Adrenal gland (tissue), 12 donors: Measurements from ENCODE around the gene LPIN2. TPM values are rescaled to one million over a fixed set of nuclear protein-coding genes. Genes with fewer than 3 reads are reported as not detected.
"Not testable (repeated sequence)": the region's sequence is repeated elsewhere in the genome, so short reads cannot be mapped to it uniquely, and the experiment has no call there.

Source experiments
- DNase-seq, 7 donors: peaks; one replicate each; pipeline ENCODE4 v3.0.0-alpha.2; 2019 to 2020
- H3K27ac ChIP-seq, 5 donors: fragments of 200-600 bp; sonication (generic) in 4 of 5; 1 replicate in 3 of 5; 2 replicates in 2 of 5; pipeline versions ENCODE4 v1.5.1 to v1.8.0; 2016 to 2020; ENCODE audit warnings: mild to moderate bottlenecking in 1 of 5
- H3K27me3 ChIP-seq: fragments of 200-600 bp; 2 replicates; pipeline ENCODE4 v1.8.0; 2021
- H3K36me3 ChIP-seq, 2 donors: fragments of 200-600 bp; replicated peaks in 1 of 2; 1 replicate in 1 of 2; 2 replicates in 1 of 2; pipeline versions ENCODE4 v1.5.1 to v1.8.0; 2018 to 2022
- H3K4me1 ChIP-seq, 2 donors: fragments of 200-600 bp; replicated peaks in 1 of 2; 1 replicate in 1 of 2; 2 replicates in 1 of 2; pipeline versions ENCODE4 v1.5.1 to v1.8.0; 2018 to 2021
- H3K4me3 ChIP-seq, 4 donors: fragments of 200-600 bp; sonication (generic) in 3 of 4; one replicate each; pipeline ENCODE4 v1.5.1; 2016 to 2018
- H3K9me3 ChIP-seq, 3 donors: fragments of 200-600 bp; sonication (generic) in 1 of 3; replicated peaks in 1 of 3; 1 replicate in 2 of 3; 2 replicates in 1 of 3; pipeline versions ENCODE4 v1.5.1 to v1.8.0; 2016 to 2021
- CTCF ChIP-seq, 6 experiments: fragments of 450-650 bp in 4 of 6; fragments of 200-600 bp in 2 of 6; sonication (generic) in 1 of 6; IDR thresholded peaks; 1 replicate in 5 of 6; 2 replicates in 1 of 6; pipeline versions ENCODE4 v1.5.1 to v1.8.0; 2016 to 2021; ENCODE audit warnings: antibody characterized with exemption in 6 of 6, mild to moderate bottlenecking in 2 of 6, moderate library complexity in 1 of 6
- POLR2A ChIP-seq, 2 donors: fragments of 450-650 bp; IDR thresholded peaks; one replicate each; pipeline ENCODE4 v1.6.1; 2017; ENCODE audit warnings: antibody characterized with exemption in 2 of 2, mild to moderate bottlenecking in 2 of 2, moderate library complexity in 1 of 2
- WGBS, 4 donors: extraction: QIAGEN DNeasy Blood & Tissue Kit in 2 of 4; methylation state at CpG; one replicate each; pipeline versions ENCODE4 v1.1.5 to v1.1.7; 2013 to 2017; 5-methylcytosine and 5-hydroxymethylcytosine counted together
- intact Hi-C, 2 donors: fragments of 100-400 bp; cut with DNase I; formaldehyde crosslinking; loops; one replicate each; pipeline versions ENCODE4 v1.14.1 to v1.15.0; 2022 to 2023
- polyA plus RNA-seq, 3 donors: library from polyadenylated mRNA; stranded (reverse); fragments of 200-250 nt in 2 of 3; fragments of 350-450 nt in 1 of 3; fragmentation: Illumina TruSeq in 1 of 3; extraction: RNeasy Lipid Tissue Mini Kit (QIAGEN cat#74804) in 1 of 3; gene quantifications; one replicate each; pipeline ENCODE4 v1.2.3, GENCODE V29; 2013 to 2014
- total RNA-seq, 9 donors: library from RNA; depleted of rRNA in 4 of 9; stranded (reverse); fragments of >200 nt in 4 of 9; fragments of 120-200 nt in 1 of 9; fragmentation: NEBNext Ultra II Directional in 1 of 9; extraction: Animal tissue kit (Norgen Biotek cat#: 25700) in 1 of 9; gene quantifications; one replicate each; pipeline versions ENCODE4 v1.1.0 to v1.2.4, GENCODE V29; 2013 to 2023
- donor health status: healthy with polysubstance abuse.
- donor health status: Bipolar disorder and iron deficiency.
- donor health status: DM: yes; HTN: yes; CAD: no.
- donor health status: DM: no; HTN: no; CAD: no.
- donor health status: DM: no; HTN: no; CAD: no.
- donor health status: DM: yes; HTN: yes; CAD: no.

LPIN2 gene
- total and polyA plus RNA-seq, 12 donors: 5.2 to 48.6 (median 27.3) TPM

GRCh38 chr18:3010086-3010485, 2.9 kb downstream of the LPIN2 start:
- no peak overlapping the region for H3K4me3 ChIP-seq
- no peaks in the 10 kb centered on the region for H3K36me3 ChIP-seq
- no peaks in the 10 kb centered on the region for H3K9me3 ChIP-seq
- no peak for TF ChIP-seq CTCF (IDR thresholded peaks at IDR 0.05)
- no peak for TF ChIP-seq POLR2A (IDR thresholded peaks at IDR 0.05)
- no peaks in the 10 kb centered on the region for H3K27me3 ChIP-seq
- WGBS, 4 donors: 78 to 94% (median 90%) methylated on average over 4 of the region's 4 CpGs
- no peak overlapping the region for H3K27ac ChIP-seq
- H3K4me1 ChIP-seq: peaks cover 5 to 39% of the 10 kb centered on the region in 2 donors
- intact Hi-C loops: loop anchor here in 1 of 2 donors (10.0 kb wide), 1 partner anchor 55 kb away; no protein-coding TSS in a partner anchor
- no peak for DNase-seq

- H3K4me1 ChIP-seq: peaks cover 5 to 25% of the 10 kb centered on the region in 2 donors
Measured at GRCh38 chr18:3008541-3008940, 4.4 kb downstream of the LPIN2 start.

GRCh38 chr18:3007491-3007890, 5.5 kb downstream of the LPIN2 start:
- intact Hi-C loops: loop anchor here in 1 of 2 donors (5.0 kb wide), 1 partner anchor 155 kb away; no protein-coding TSS in a partner anchor
- Histone ChIP-seq H3K4me3 (no peak overlapping the region), H3K4me1 (peaks cover 5 to 25% of the 10 kb centered on the region in 2 donors), H3K9me3 (no peaks in the 10 kb centered on the region), H3K36me3 (no peaks in the 10 kb centered on the region), H3K27ac (no peak overlapping the region), H3K27me3 (no peaks in the 10 kb centered on the region)
- WGBS, 4 donors: 85 to 92% (median 90%) methylated on average over 3 of the region's 3 CpGs
- no peak for TF ChIP-seq POLR2A (IDR thresholded peaks at IDR 0.05)
- TF ChIP-seq CTCF (IDR thresholded peaks at IDR 0.05): no peak
- DNase-seq: no peak

More at GRCh38 chr18:3008541-3008940, 4.4 kb downstream of the LPIN2 start:
- Histone ChIP-seq H3K36me3 (no peaks in the 10 kb centered on the region), H3K27me3 (no peaks in the 10 kb centered on the region), H3K4me3 (no peak overlapping the region), H3K9me3 (no peaks in the 10 kb centered on the region), H3K27ac (no peak overlapping the region)
- no peak for TF ChIP-seq POLR2A (IDR thresholded peaks at IDR 0.05)
- TF ChIP-seq CTCF (IDR thresholded peaks at IDR 0.05): no peak
- no peak for DNase-seq
- 70 to 82% (median 77%) methylated on average over 4 of the region's 4 CpGs for WGBS, 4 donors
- intact Hi-C loops: loop anchor here in 1 of 2 donors (5.0 kb wide), 1 partner anchor 156 kb away; no protein-coding TSS in a partner anchor

- no peaks in the 10 kb centered on the region for H3K27me3 ChIP-seq
- H3K27ac ChIP-seq: no peak overlapping the region
- TF ChIP-seq CTCF (IDR thresholded peaks at IDR 0.05): no peak
- TF ChIP-seq POLR2A (IDR thresholded peaks at IDR 0.05): no peak
- no peaks in the 10 kb centered on the region for H3K9me3 ChIP-seq
- H3K4me3 ChIP-seq: no peak overlapping the region
- WGBS, 4 donors: 83 to 97% (median 91%) methylated on average over 6 of the region's 6 CpGs
- no peaks in the 10 kb centered on the region for H3K36me3 ChIP-seq
- DNase-seq: no peak
- H3K4me1 ChIP-seq: peaks cover 0 to 8% of the 10 kb centered on the region in 2 donors
- intact Hi-C loops: loop anchor here in 1 of 2 donors (5.0 kb wide), 1 partner anchor 153 kb away; no protein-coding TSS in a partner anchor
Measured at GRCh38 chr18:3005462-3005861, 7.5 kb downstream of the LPIN2 start.

GRCh38 chr18:3003766-3004165, 9.2 kb downstream of the LPIN2 start:
- H3K4me1 ChIP-seq, H3K4me3 ChIP-seq, intact Hi-C loops, H3K27me3 ChIP-seq, H3K27ac ChIP-seq, H3K9me3 ChIP-seq, DNase-seq, H3K36me3 ChIP-seq: not testable (repeated sequence)
- WGBS, 4 donors: 89 to 91% (median 90%) methylated on average over 8 of the region's 8 CpGs
